GM19193 (cell line): Measurements from ENCODE around the gene PPP1R17.

ENCODE experiments used
- POLR2A ChIP-seq: IDR thresholded peaks from 4 replicates; pipeline ENCODE4 v1.6.1; 2011; ENCODE audit not compliant: insufficient read depth, insufficient read length; ENCODE audit errors: extremely low read depth

Gene PPP1R17

GRCh38 chr7:31735991-31736982, 49.3 kb downstream of the PPP1R17 start:
- TF ChIP-seq POLR2A = no peak

- TF ChIP-seq POLR2A = no peak
These were observed 54.8 kb downstream of the PPP1R17 start for GRCh38 chr7:31741852-31742251.

GRCh38 chr7:31744294-31744874, 57.4 kb downstream of the PPP1R17 start:
- TF ChIP-seq POLR2A = no peak

- TF ChIP-seq POLR2A = no peak
These were observed 60.5 kb downstream of the PPP1R17 start for GRCh38 chr7:31747553-31747952.

- TF ChIP-seq POLR2A = no peak
These were observed 61.1 kb downstream of the PPP1R17 start for GRCh38 chr7:31748084-31748483.

GRCh38 chr7:31751726-31752125, 64.7 kb downstream of the PPP1R17 start:
- TF ChIP-seq POLR2A = no peak
